PC-9 (cell line): ENCODE measurements around the gene FNDC3B. TPM values are rescaled to one million over a fixed set of nuclear protein-coding genes. Genes with fewer than 3 reads are reported as not detected.

Experiments used
- BruUV-seq: library from RNA; stranded (reverse); fragments of 400-500 nt; replicated peaks from 2 replicates; lab custom pipeline; 2021; lab: Mats Ljungman, UMichigan
- CTCF ChIA-PET: fragments of 300-600 bp; sonication (Branson Sonifier 250); formaldehyde crosslinking; loops from one replicate; lab custom pipeline; 2022; ENCODE audit warnings: antibody characterized with exemption; lab: Charles Lee
- POLR2A ChIA-PET: fragments of 300-600 bp; sonication (Branson Sonifier 250); formaldehyde crosslinking; loops from one replicate; lab custom pipeline; 2022; ENCODE audit warnings: antibody characterized with exemption; ENCODE audit not compliant: unreplicated experiment; lab: Charles Lee
- DNase-seq, 2 experiments: peaks; one replicate each; pipeline versions ENCODE4 v3.0.0 to v3.0.0-alpha.2; 2015 to 2022; ENCODE audit warnings: mixed read lengths in 1 of 2
- H2AFZ ChIP-seq: fragments of 200-600 bp; sonication (generic); 2 replicates; pipeline ENCODE4 v1.8.1; 2017; ENCODE audit warnings: antibody characterized with exemption
- H3F3A ChIP-seq: fragments of 200-600 bp; sonication (generic); 2 replicates; pipeline ENCODE4 v1.8.1; 2017; ENCODE audit warnings: antibody characterized with exemption, mild to moderate bottlenecking, low read depth; ENCODE audit not compliant: insufficient read depth
- H3K27ac ChIP-seq: fragments of 200-600 bp; sonication (generic); 2 replicates; pipeline ENCODE4 v1.6.1; 2016; ENCODE audit warnings: mixed run types
- H3K27me3 ChIP-seq: fragments of 200-600 bp; sonication (generic); 2 replicates; pipeline ENCODE4 v1.6.1; 2016; ENCODE audit warnings: low read depth, mixed run types; ENCODE audit not compliant: insufficient read depth
- H3K36me3 ChIP-seq: fragments of 200-600 bp; sonication (generic); 2 replicates; pipeline ENCODE4 v1.6.1; 2016; ENCODE audit warnings: low read depth, mixed run types
- H3K4me1 ChIP-seq: fragments of 200-600 bp; sonication (generic); replicated peaks from 2 replicates; pipeline ENCODE4 v1.6.1; 2016; ENCODE audit warnings: mixed run types; ENCODE audit not compliant: insufficient read depth
- H3K4me2 ChIP-seq: fragments of 200-600 bp; sonication (generic); 2 replicates; pipeline ENCODE4 v1.6.1; 2017; ENCODE audit warnings: mixed run types
- H3K4me3 ChIP-seq: fragments of 200-600 bp; sonication (generic); 2 replicates; pipeline ENCODE4 v1.6.1; 2016; ENCODE audit warnings: mixed run types
- H3K79me2 ChIP-seq: fragments of 200-600 bp; sonication (generic); 2 replicates; pipeline ENCODE4 v1.6.1; 2017; ENCODE audit warnings: low read depth, mixed run types
- H3K9me2 ChIP-seq: fragments of 200-600 bp; sonication (generic); 2 replicates; pipeline ENCODE4 v1.8.1; 2017; ENCODE audit warnings: mild to moderate bottlenecking; ENCODE audit not compliant: insufficient read depth
- H3K9me3 ChIP-seq: fragments of 200-600 bp; sonication (generic); 2 replicates; pipeline ENCODE4 v1.8.1; 2016; ENCODE audit warnings: low read depth; ENCODE audit not compliant: insufficient read depth
- H4K20me1 ChIP-seq: fragments of 200-600 bp; sonication (generic); 2 replicates; pipeline ENCODE4 v1.8.1; 2017; ENCODE audit not compliant: insufficient read depth
- EZH2 ChIP-seq: fragments of 200-600 bp; sonication (generic); IDR thresholded peaks from 2 replicates; pipeline ENCODE4 v1.8.0; 2017; ENCODE audit warnings: antibody characterized with exemption, low read depth
- intact Hi-C: fragments of 100-400 bp; cut with micrococcal nuclease; formaldehyde crosslinking; loops from one replicate; pipeline ENCODE4 v1.10.0; 2022; ENCODE audit not compliant: unreplicated experiment
- total RNA-seq: library from RNA; stranded (reverse); gene quantifications from 2 replicates; pipeline ENCODE4 v1.2.3, GENCODE V29; 2021
- TF ChIP-seq, protein P1 (sequence below): fragments of 200-600 bp; sonication (generic); conservative IDR thresholded peaks from 2 replicates; pipeline ENCODE4 v1.6.1; 2017; ENCODE audit warnings: mixed run types, antibody characterized with exemption, mild to moderate bottlenecking, moderate library complexity

Gene FNDC3B
- total RNA-seq, 1 experiment from 2014 or later: 106 TPM

DNA sequence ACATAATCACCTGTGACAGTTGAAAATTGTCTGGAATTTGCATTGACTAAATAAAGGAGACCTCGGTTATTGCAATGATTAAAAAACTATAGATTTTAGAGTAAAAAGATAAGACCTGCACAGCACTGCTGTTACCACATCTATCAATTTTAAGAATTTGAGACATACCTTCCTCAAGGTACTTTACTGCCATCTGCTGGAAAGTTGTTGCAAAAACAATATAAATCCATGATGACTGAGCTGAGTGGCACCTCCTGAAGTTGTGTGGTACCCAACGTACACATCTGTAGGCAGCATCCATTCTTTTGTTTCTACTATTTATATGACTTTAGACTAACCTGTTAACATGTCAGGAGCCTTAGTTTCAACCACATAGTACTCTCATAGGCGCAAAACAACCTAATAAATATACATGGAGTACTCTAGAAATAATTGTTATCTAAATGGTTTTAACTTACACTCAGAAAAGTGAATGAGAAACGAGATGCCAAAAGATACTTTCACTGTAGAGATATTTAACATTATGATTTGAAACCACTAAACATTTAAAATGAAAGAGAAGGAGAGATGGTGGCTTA is 302.2 kb downstream of the FNDC3B start:
- H3K4me1 ChIP-seq: peaks cover 6% of the 10 kb centered on the region; the same call in 1 of the 2 replicates
- H3K27me3 ChIP-seq: no peaks in the 10 kb centered on the region
- H3K27ac ChIP-seq: no peak overlapping the region
- peak; percentile 24 to 77 for DNase-seq
- no peak overlapping the region for H2AFZ ChIP-seq
- H4K20me1 ChIP-seq: peaks cover 19% of the 10 kb centered on the region
- no peaks in the 10 kb centered on the region for H3K9me3 ChIP-seq
- TF ChIP-seq, protein P1, sequence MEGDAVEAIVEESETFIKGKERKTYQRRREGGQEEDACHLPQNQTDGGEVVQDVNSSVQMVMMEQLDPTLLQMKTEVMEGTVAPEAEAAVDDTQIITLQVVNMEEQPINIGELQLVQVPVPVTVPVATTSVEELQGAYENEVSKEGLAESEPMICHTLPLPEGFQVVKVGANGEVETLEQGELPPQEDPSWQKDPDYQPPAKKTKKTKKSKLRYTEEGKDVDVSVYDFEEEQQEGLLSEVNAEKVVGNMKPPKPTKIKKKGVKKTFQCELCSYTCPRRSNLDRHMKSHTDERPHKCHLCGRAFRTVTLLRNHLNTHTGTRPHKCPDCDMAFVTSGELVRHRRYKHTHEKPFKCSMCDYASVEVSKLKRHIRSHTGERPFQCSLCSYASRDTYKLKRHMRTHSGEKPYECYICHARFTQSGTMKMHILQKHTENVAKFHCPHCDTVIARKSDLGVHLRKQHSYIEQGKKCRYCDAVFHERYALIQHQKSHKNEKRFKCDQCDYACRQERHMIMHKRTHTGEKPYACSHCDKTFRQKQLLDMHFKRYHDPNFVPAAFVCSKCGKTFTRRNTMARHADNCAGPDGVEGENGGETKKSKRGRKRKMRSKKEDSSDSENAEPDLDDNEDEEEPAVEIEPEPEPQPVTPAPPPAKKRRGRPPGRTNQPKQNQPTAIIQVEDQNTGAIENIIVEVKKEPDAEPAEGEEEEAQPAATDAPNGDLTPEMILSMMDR: peak; percentile 89
- no peak for TF ChIP-seq EZH2
- H3K4me3 ChIP-seq: no peak overlapping the region
- POLR2A ChIA-PET: interaction anchor here (0.6 kb wide), 3 partner anchors 211 to 365 kb away, joined by 3 to 8 read pairs (median 7); no protein-coding TSS in a partner anchor
- peaks cover 36% of the 10 kb centered on the region for H3K79me2 ChIP-seq
- intact Hi-C loops: loop anchor here (1.0 to 10.0 kb wide), 6 partner anchors 256 to 1380 kb away; no protein-coding TSS in a partner anchor
- BruUV-seq: no TSS peak
- CTCF ChIA-PET: interaction anchor here (0.6 to 2.0 kb wide), 8 partner anchors 9 to 766 kb away, joined by 3 to 11 read pairs (median 4); no protein-coding TSS in a partner anchor
- no peaks in the 10 kb centered on the region for H3K9me2 ChIP-seq
- H3F3A ChIP-seq: peaks cover 74% of the 10 kb centered on the region
- H3K36me3 ChIP-seq: peaks cover 85% of the 10 kb centered on the region
- H3K4me2 ChIP-seq: no peak overlapping the region

DNA sequence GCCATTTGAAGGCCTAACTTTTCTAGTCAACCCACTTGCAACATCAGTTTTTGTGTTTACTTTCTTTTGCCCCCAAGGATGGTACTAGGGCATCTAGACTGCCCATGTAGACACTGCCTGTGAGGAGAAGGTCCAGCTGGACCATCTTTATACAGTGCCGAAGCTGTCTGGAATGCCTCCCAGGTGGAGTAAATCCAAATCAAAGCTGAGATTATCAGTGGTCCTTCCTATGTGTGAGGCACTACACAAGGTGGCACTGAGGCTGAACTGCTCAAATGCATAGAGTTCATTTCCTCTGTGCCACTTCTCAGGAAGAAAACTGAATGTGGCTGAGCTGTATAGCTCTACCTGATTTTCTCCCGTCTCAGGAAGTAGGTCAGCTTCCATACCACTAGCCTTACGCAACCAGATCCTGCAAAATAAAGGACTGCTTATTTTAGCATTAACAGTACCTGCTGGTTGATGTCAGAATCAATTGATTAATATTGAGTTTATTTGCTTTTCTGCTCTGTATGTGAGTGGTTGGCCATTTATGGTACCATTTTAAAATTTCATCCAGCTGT is 302.8 kb downstream of the FNDC3B start:
- BruUV-seq: no TSS peak
- no peak overlapping the region for H3K27ac ChIP-seq
- H3F3A ChIP-seq: peaks cover 74% of the 10 kb centered on the region
- H2AFZ ChIP-seq: no peak overlapping the region
- H3K4me2 ChIP-seq: no peak overlapping the region
- H3K9me2 ChIP-seq: no peaks in the 10 kb centered on the region
- peaks cover 36% of the 10 kb centered on the region for H3K79me2 ChIP-seq
- H4K20me1 ChIP-seq: peaks cover 15% of the 10 kb centered on the region
- intact Hi-C loops: loop anchor here (5.0 to 10.0 kb wide), 3 partner anchors 255 to 1287 kb away; no protein-coding TSS in a partner anchor
- POLR2A ChIA-PET: interaction anchor here (0.6 kb wide), 1 partner anchor 212 kb away, joined by 3 read pairs; no protein-coding TSS in a partner anchor
- CTCF ChIA-PET: interaction anchor here (0.5 to 2.0 kb wide), 9 partner anchors 10 to 767 kb away, joined by 3 to 11 read pairs (median 3); no protein-coding TSS in a partner anchor
- no peaks in the 10 kb centered on the region for H3K9me3 ChIP-seq
- peaks cover 12% of the 10 kb centered on the region for H3K4me1 ChIP-seq
- no peak for TF ChIP-seq EZH2
- TF ChIP-seq, protein P1: no peak
- no peaks in the 10 kb centered on the region for H3K27me3 ChIP-seq
- H3K36me3 ChIP-seq: peaks cover 84% of the 10 kb centered on the region
- peak in 1 of 2 experiments; percentile 24 for DNase-seq
- H3K4me3 ChIP-seq: no peak overlapping the region

DNA sequence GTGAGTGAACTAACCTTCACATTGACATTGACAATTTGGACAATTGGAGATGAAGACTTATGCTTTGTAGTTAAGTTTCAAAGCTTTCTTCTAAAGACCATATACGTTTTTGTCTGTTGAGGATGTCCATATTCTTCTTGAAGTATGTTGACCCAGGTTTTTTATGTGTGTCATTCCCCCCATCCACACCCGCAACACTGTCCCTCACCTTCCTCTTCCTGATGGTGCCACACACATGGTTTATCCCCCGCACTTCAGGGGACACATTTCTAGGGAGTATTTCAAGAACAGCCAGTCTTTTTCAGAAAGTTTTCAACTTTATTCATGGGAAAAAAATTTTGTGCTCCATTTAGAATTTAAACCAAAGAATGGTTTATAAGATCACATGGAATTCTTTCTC is 303.7 kb downstream of the FNDC3B start:
- H3K9me2 ChIP-seq: no peaks in the 10 kb centered on the region
- no peak overlapping the region for H3K4me2 ChIP-seq
- no peak overlapping the region for H3K27ac ChIP-seq
- POLR2A ChIA-PET: no interaction called here
- H3K27me3 ChIP-seq: no peaks in the 10 kb centered on the region
- peaks cover 74% of the 10 kb centered on the region for H3F3A ChIP-seq
- no peak for TF ChIP-seq EZH2
- TF ChIP-seq, protein P1: no peak
- peaks cover 22% of the 10 kb centered on the region for H3K4me1 ChIP-seq
- DNase-seq: no peak
- H3K79me2 ChIP-seq: peaks cover 31% of the 10 kb centered on the region
- no peak overlapping the region for H2AFZ ChIP-seq
- H4K20me1 ChIP-seq: peaks cover 15% of the 10 kb centered on the region
- CTCF ChIA-PET: interaction anchor here (1.1 kb wide), 1 partner anchor 155 kb away, joined by 3 read pairs; no protein-coding TSS in a partner anchor
- intact Hi-C loops: loop anchor here (5.0 to 10.0 kb wide), 3 partner anchors 254 to 1288 kb away; no protein-coding TSS in a partner anchor
- H3K9me3 ChIP-seq: no peaks in the 10 kb centered on the region
- no TSS peak for BruUV-seq
- peaks cover 85% of the 10 kb centered on the region for H3K36me3 ChIP-seq
- H3K4me3 ChIP-seq: no peak overlapping the region
